OCI-LY1 (cell line): ENCODE data around the gene ALKBH4.

Source experiments
- H2AFZ ChIP-seq: fragments of 200-600 bp; sonication (generic), shearing (Covaris generic); 2 replicates; pipeline ENCODE4 v1.6.0; 2014; ENCODE audit warnings: antibody characterized with exemption, mild to moderate bottlenecking, low read length
- H3F3A ChIP-seq: fragments of 200-600 bp; sonication (generic), shearing (Covaris generic); 2 replicates; pipeline ENCODE4 v1.6.0; 2014; ENCODE audit warnings: mild to moderate bottlenecking, antibody characterized with exemption, low read length, moderate library complexity; ENCODE audit not compliant: insufficient read depth
- H3K27ac ChIP-seq: fragments of 200-600 bp; sonication (generic); 2 replicates; pipeline ENCODE4 v1.5.1; 2014; ENCODE audit warnings: low read length, mixed run types, mild to moderate bottlenecking, low read depth; ENCODE audit not compliant: poor library complexity, severe bottlenecking
- H3K27me3 ChIP-seq: fragments of 200-600 bp; sonication (generic); 2 replicates; pipeline ENCODE4 v1.6.0; 2014; ENCODE audit warnings: antibody characterized with exemption, mild to moderate bottlenecking, low read length, moderate library complexity; ENCODE audit not compliant: insufficient read depth
- H3K36me3 ChIP-seq: fragments of 200-600 bp; sonication (generic); 2 replicates; pipeline ENCODE4 v1.6.1; 2014; ENCODE audit warnings: mild to moderate bottlenecking, antibody characterized with exemption, low read length, moderate library complexity, mixed read lengths; ENCODE audit not compliant: insufficient read depth
- H3K4me1 ChIP-seq: fragments of 200-600 bp; sonication (generic); 2 replicates; pipeline ENCODE4 v1.5.1; 2014; ENCODE audit warnings: mild to moderate bottlenecking, low read length, moderate library complexity; ENCODE audit not compliant: insufficient read depth, severe bottlenecking
- H3K4me2 ChIP-seq: fragments of 200-600 bp; sonication (generic), shearing (Covaris generic); 2 replicates; pipeline ENCODE4 v1.6.1; 2014; ENCODE audit warnings: low read length
- H3K4me3 ChIP-seq: fragments of 200-600 bp; sonication (generic); 2 replicates; pipeline ENCODE4 v1.5.1; 2014; ENCODE audit warnings: low read length, low read depth, mild to moderate bottlenecking, mixed read lengths; ENCODE audit not compliant: poor library complexity, severe bottlenecking
- H3K79me2 ChIP-seq: fragments of 200-600 bp; shearing (Covaris generic); 2 replicates; pipeline ENCODE4 v1.6.1; 2016; ENCODE audit warnings: mixed run types, low read length, mixed read lengths; ENCODE audit not compliant: insufficient read depth
- H3K9ac ChIP-seq: fragments of 200-600 bp; sonication (generic), shearing (Covaris generic); 2 replicates; pipeline ENCODE4 v1.6.1; 2014; ENCODE audit warnings: mild to moderate bottlenecking, low read length, mixed read lengths
- H3K9me2 ChIP-seq: fragments of 200-600 bp; sonication (generic), shearing (Covaris generic); 2 replicates; pipeline ENCODE4 v1.6.1; 2014; ENCODE audit warnings: low read depth, mild to moderate bottlenecking, low read length, mixed read lengths
- H3K9me3 ChIP-seq: fragments of 200-600 bp; shearing (Covaris generic); 2 replicates; pipeline ENCODE4 v1.6.1; 2014; ENCODE audit warnings: low read length, mixed read lengths
- H4K20me1 ChIP-seq: fragments of 200-600 bp; sonication (generic), shearing (Covaris generic); 2 replicates; pipeline ENCODE4 v1.6.0; 2016; ENCODE audit warnings: mild to moderate bottlenecking, low read length; ENCODE audit not compliant: insufficient read depth
- EZH2 ChIP-seq: fragments of 200-600 bp; sonication (generic), shearing (Covaris generic); IDR thresholded peaks from 2 replicates; pipeline ENCODE4 v1.8.0; 2017; ENCODE audit warnings: borderline replicate concordance, mixed run types, mild to moderate bottlenecking, antibody characterized with exemption, low read length, moderate library complexity, mixed read lengths
- TF ChIP-seq, protein P1 (sequence below): fragments of 200-600 bp; sonication (generic), shearing (Covaris generic); IDR thresholded peaks from 2 replicates; pipeline ENCODE4 v1.5.1; 2017; ENCODE audit warnings: mild to moderate bottlenecking, antibody characterized with exemption, low read length, moderate library complexity, mixed read lengths

Gene ALKBH4

DNA sequence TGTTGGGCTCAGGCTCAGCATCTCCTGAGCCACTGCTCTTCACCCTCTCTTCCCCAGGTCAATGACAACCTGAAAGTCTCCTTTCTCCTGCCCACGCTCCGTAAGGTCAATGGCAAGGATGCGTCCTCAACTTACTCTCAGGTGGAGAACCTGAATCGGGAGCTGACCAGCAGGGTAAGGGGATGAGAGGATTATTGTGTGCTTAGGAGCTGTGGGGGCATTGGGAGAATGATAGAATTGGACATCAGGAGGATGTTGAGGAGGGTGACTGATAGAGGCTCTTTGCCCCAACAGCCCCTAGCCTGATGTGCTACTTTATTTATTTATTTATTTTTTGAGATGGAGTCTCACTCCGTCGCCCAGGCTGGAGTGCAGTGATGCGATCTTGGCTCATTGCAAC, 1.4 kb upstream of the ALKBH4 start:
- H4K20me1 ChIP-seq: no peaks in the 10 kb centered on the region
- H3K4me3 ChIP-seq: peak overlapping the region; percentile 90
- peak overlapping the region; percentile 65 for H3K27ac ChIP-seq
- H3K36me3 ChIP-seq: peaks cover 33% of the 10 kb centered on the region; the same call in 1 of the 2 replicates
- peaks cover 12% of the 10 kb centered on the region for H3K79me2 ChIP-seq
- no peaks in the 10 kb centered on the region for H3K9me2 ChIP-seq
- peaks cover 33% of the 10 kb centered on the region for H3K4me1 ChIP-seq
- no peaks in the 10 kb centered on the region for H3F3A ChIP-seq
- TF ChIP-seq EZH2: no peak
- TF ChIP-seq, protein P1, sequence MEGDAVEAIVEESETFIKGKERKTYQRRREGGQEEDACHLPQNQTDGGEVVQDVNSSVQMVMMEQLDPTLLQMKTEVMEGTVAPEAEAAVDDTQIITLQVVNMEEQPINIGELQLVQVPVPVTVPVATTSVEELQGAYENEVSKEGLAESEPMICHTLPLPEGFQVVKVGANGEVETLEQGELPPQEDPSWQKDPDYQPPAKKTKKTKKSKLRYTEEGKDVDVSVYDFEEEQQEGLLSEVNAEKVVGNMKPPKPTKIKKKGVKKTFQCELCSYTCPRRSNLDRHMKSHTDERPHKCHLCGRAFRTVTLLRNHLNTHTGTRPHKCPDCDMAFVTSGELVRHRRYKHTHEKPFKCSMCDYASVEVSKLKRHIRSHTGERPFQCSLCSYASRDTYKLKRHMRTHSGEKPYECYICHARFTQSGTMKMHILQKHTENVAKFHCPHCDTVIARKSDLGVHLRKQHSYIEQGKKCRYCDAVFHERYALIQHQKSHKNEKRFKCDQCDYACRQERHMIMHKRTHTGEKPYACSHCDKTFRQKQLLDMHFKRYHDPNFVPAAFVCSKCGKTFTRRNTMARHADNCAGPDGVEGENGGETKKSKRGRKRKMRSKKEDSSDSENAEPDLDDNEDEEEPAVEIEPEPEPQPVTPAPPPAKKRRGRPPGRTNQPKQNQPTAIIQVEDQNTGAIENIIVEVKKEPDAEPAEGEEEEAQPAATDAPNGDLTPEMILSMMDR: no peak
- peak overlapping the region; percentile 95; the same call in 1 of the 2 replicates for H3K9ac ChIP-seq
- no peaks in the 10 kb centered on the region for H3K9me3 ChIP-seq
- H3K4me2 ChIP-seq: peak overlapping the region; percentile 83
- no peak overlapping the region for H2AFZ ChIP-seq
- H3K27me3 ChIP-seq: no peaks in the 10 kb centered on the region

DNA sequence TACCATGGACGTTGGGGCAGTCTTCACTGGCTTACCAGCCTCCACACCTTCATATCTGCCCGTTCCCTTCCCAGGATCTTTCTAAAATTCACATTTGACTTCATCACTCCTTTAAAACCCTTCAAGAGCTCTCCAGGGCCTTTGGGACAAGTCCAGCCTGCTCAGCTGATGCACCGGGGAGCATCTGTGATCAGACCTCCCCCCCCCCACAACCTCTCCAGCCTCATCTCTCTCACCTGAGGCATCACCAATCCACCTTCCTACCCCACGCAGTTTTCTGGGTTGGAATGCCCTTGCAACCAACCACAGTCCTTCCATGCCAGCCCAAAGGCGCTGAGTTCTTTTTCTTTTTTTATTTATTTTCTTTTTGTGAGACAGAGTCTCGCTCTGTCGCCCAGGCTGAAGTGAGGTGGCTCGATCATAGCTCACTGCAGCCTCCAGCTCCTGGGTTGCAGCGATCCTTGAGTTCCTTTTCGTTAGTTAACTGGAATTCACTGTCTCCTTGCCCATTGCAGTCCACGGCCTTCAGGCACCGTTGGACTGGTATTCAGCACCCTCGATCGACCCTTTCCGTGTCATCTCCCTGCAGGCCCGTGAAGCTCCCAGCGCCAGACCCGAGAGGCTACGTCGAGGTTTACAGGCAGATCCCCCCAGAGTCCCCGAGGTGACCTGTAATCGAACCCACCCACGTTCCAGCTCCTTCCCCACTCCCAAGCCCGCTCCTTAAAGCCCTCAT, 654 bp downstream of the ALKBH4 start:
- H3K27ac ChIP-seq: peak overlapping the region; percentile 25
- H3K4me1 ChIP-seq: peaks cover 33% of the 10 kb centered on the region
- H4K20me1 ChIP-seq: no peaks in the 10 kb centered on the region
- H3K4me2 ChIP-seq: peak overlapping the region; percentile 83
- H3K4me3 ChIP-seq: peak overlapping the region; percentile 90
- TF ChIP-seq, protein P1: no peak
- no peak for TF ChIP-seq EZH2
- H3K36me3 ChIP-seq: peaks cover 23% of the 10 kb centered on the region; the same call in 1 of the 2 replicates
- no peaks in the 10 kb centered on the region for H3K9me3 ChIP-seq
- H2AFZ ChIP-seq: 0 out of 2 replicates have a peak overlapping the region, but pooled peaks have one; percentile 51
- H3K9ac ChIP-seq: peak overlapping the region; percentile 95
- no peaks in the 10 kb centered on the region for H3F3A ChIP-seq
- no peaks in the 10 kb centered on the region for H3K9me2 ChIP-seq
- H3K79me2 ChIP-seq: peaks cover 12% of the 10 kb centered on the region
- no peaks in the 10 kb centered on the region for H3K27me3 ChIP-seq

DNA sequence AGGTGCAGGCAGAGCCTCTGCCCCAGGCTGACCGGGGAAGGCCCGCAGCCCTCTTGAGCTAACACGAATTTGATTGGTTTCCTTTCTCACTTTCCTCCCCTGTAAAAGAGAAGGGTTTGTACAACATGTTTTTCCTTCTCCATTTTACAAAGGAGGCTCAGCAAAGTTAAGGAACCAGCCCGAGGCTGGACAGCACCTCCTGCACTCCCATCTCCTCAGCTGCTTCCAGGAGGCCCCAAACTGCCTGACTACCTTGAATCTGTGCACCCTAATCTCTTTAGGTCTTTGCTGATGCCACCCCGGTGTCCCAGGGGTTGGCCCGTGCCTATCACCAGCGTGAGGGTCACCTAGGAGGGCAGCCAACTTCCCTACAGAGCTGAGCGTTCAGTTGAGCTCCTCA, 4.2 kb downstream of the ALKBH4 start:
- Histone ChIP-seq H4K20me1 (no peaks in the 10 kb centered on the region), H3K79me2 (peaks cover 12% of the 10 kb centered on the region), H3K9ac (no peak overlapping the region), H3K9me2 (no peaks in the 10 kb centered on the region), H3K4me2 (no peak overlapping the region), H3K4me1 (peaks cover 12% of the 10 kb centered on the region), H3K4me3 (no peak overlapping the region), H3K36me3 (peaks cover 35% of the 10 kb centered on the region), H2AFZ (no peak overlapping the region), H3F3A (no peaks in the 10 kb centered on the region), H3K27ac (no peak overlapping the region), H3K27me3 (no peaks in the 10 kb centered on the region), H3K9me3 (no peaks in the 10 kb centered on the region)
- TF ChIP-seq, protein P1: no peak
- TF ChIP-seq EZH2: no peak
